A549 (cell line): ENCODE measurements around the gene PNPO. TPM values are rescaled to one million over a fixed set of nuclear protein-coding genes. Genes with fewer than 3 reads are reported as not detected.
"Not testable (repeated sequence)": the region's sequence is repeated elsewhere in the genome, so short reads cannot be mapped to it uniquely, and the experiment has no call there.

Source experiments
- ATAC-seq, 2 experiments: fragments of 200-7000 bp in 1 of 2; fragments of >200 bp in 1 of 2; cut with Nextera tagmentation in 1 of 2; cut with Tn5 transposase in 1 of 2; 3 replicates each; pipeline versions ENCODE4 v1.8.0 to v1.9.1; 2018 to 2020; ENCODE audit warnings: mild to moderate bottlenecking in 1 of 2, moderate library complexity in 1 of 2
- CTCF ChIA-PET: fragments of 300-600 bp; sonication (Branson Sonifier 250); formaldehyde crosslinking; extraction: SDS; loops from one replicate; lab custom pipeline; 2021; ENCODE audit warnings: antibody characterized with exemption, inconsistent platforms; lab: Yijun Ruan, JAX
- POLR2A ChIA-PET: fragments of 350-600 bp; formaldehyde crosslinking; extraction: SDS; loops from one replicate; lab custom pipeline; 2021; ENCODE audit warnings: antibody characterized with exemption, inconsistent platforms; lab: Yijun Ruan, JAX
- DNase-seq, 2 experiments: peaks; one replicate each; pipeline versions ENCODE4 v3.0.0 to v3.0.0-alpha.2; 2011 to 2016; ENCODE audit warnings: low read depth in 1 of 2, low spot score in 1 of 2
- FAIRE-seq: peaks from 2 replicates; lab custom pipeline; 2011; peaks lifted over from hg19 to GRCh38; lab: Jason Lieb, UNC
- H3K27ac ChIP-seq, 2 experiments: fragments of >200 bp; sonication (Bioruptor Twin); formaldehyde crosslinking; 3 replicates each; pipeline ENCODE4 v1.5.1; 2016 to 2017
- H3K4me1 ChIP-seq: fragments of >200 bp; sonication (Bioruptor Twin); formaldehyde crosslinking; 3 replicates; pipeline ENCODE4 v1.6.1; 2016
- H3K4me2 ChIP-seq: fragments of >200 bp; sonication (Bioruptor Twin); formaldehyde crosslinking; 3 replicates; pipeline ENCODE4 v1.6.1; 2016
- H3K4me3 ChIP-seq: fragments of >200 bp; sonication (Bioruptor Twin); formaldehyde crosslinking; 3 replicates; pipeline ENCODE4 v1.5.1; 2016
- H3K9me3 ChIP-seq: fragments of >200 bp; sonication (Bioruptor Twin); formaldehyde crosslinking; 3 replicates; pipeline ENCODE4 v1.6.1; 2016
- ATOH8 ChIP-seq: fragments of 250-450 bp; sonication (Bioruptor Pico); IDR thresholded peaks from 2 replicates; pipeline ENCODE4 v1.5.0; 2020; ENCODE audit warnings: low read depth, mild to moderate bottlenecking, moderate library complexity
- BCL3 ChIP-seq: fragments of >200 bp; sonication (Bioruptor Twin); formaldehyde crosslinking; IDR thresholded peaks from 3 replicates; pipeline ENCODE4 v1.6.1; 2016
- CBX8 ChIP-seq: fragments of 200-600 bp; sonication (generic); IDR thresholded peaks from 2 replicates; pipeline ENCODE4 v1.6.1; 2016
- CEBPB ChIP-seq, 2 experiments: fragments of >200 bp in 1 of 2; sonication (Bioruptor Twin) in 1 of 2; formaldehyde crosslinking in 1 of 2; IDR thresholded peaks; 2 replicates each; pipeline ENCODE4 v1.6.1; 2012 to 2016
- ELK1 ChIP-seq: fragments of 150-350 bp; IDR thresholded peaks from 2 replicates; pipeline ENCODE4 v1.6.1; 2014; ENCODE audit warnings: low read depth, mild to moderate bottlenecking, low read length
- ESRRA ChIP-seq: fragments of 150-350 bp; IDR thresholded peaks from 2 replicates; pipeline ENCODE4 v1.6.1; 2014; ENCODE audit warnings: mild to moderate bottlenecking, low read length, borderline replicate concordance
- FOXS1 ChIP-seq: fragments of 250-450 bp; sonication (Bioruptor Pico); IDR thresholded peaks from 2 replicates; pipeline ENCODE4 v1.5.0; 2020; ENCODE audit warnings: mild to moderate bottlenecking, moderate library complexity
- HOXB5 ChIP-seq: fragments of 250-450 bp; sonication (Bioruptor Pico); IDR thresholded peaks from 2 replicates; pipeline ENCODE4 v1.5.0; 2020; ENCODE audit warnings: mild to moderate bottlenecking, moderate library complexity
- KDM1A ChIP-seq: fragments of 200-600 bp; sonication (generic); IDR thresholded peaks from 2 replicates; pipeline ENCODE4 v1.6.1; 2016; ENCODE audit warnings: low read depth, mild to moderate bottlenecking
- MAZ ChIP-seq: fragments of 150-350 bp; IDR thresholded peaks from 2 replicates; pipeline ENCODE4 v1.6.1; 2014; ENCODE audit warnings: antibody characterized with exemption, low read depth, low read length, borderline replicate concordance
- NFE2L2 ChIP-seq: fragments of 150-350 bp; conservative IDR thresholded peaks from 2 replicates; pipeline ENCODE4 v1.6.1; 2014; ENCODE audit warnings: low read length
- NR3C1 ChIP-seq: fragments of >200 bp; sonication (Bioruptor Twin); formaldehyde crosslinking; IDR thresholded peaks from 3 replicates; pipeline ENCODE4 v1.6.1; 2017
- PBX3 ChIP-seq: IDR thresholded peaks from 2 replicates; pipeline ENCODE4 v1.6.1; 2012
- POLR2AphosphoS2 ChIP-seq: conservative IDR thresholded peaks from 2 replicates; pipeline ENCODE4 v1.6.1; 2012; ENCODE audit warnings: low read length, improper control_type of control experiment, inconsistent platforms
- RCOR1 ChIP-seq: fragments of 150-350 bp; IDR thresholded peaks from 2 replicates; pipeline ENCODE4 v1.6.1; 2014; ENCODE audit warnings: antibody characterized with exemption, low read length, low read depth
- RFX5 ChIP-seq: fragments of 450-650 bp; IDR thresholded peaks from 2 replicates; pipeline ENCODE4 v1.7.1; 2014; ENCODE audit warnings: antibody characterized with exemption, mild to moderate bottlenecking, moderate library complexity
- USF2 ChIP-seq: fragments of 450-650 bp; IDR thresholded peaks from 2 replicates; pipeline ENCODE4 v1.6.1; 2014; ENCODE audit warnings: antibody characterized with exemption
- WGBS: methylation state at CpG from one replicate; pipeline ENCODE4 v1.1.6; 2017; ENCODE audit errors: missing lambda C conversion rate; 5-methylcytosine and 5-hydroxymethylcytosine counted together
- polyA plus RNA-seq, 4 experiments: library from polyadenylated mRNA; depleted of rRNA in 3 of 4; stranded (reverse); fragments of >200 nt; fragmentation: RNase III in 1 of 4; extraction: RNeasy Plus Mini Kit Qiagen cat#74134 plus additional on column Dnase treatment in 1 of 4; gene quantifications; 2 replicates in 3 of 4; 3 replicates in 1 of 4; pipeline ENCODE4 v1.2.3, GENCODE V29; 2011 to 2017

Gene PNPO
- polyA plus RNA-seq, 2 of the 4 experiments (the other 2 are of a cell fraction): 29.5 to 40.8 TPM

- no peak for ATAC-seq
- Histone ChIP-seq H3K4me3 (no peak overlapping the region), H3K4me1 (no peaks in the 10 kb centered on the region), H3K27ac (no peak overlapping the region), H3K9me3 (no peaks in the 10 kb centered on the region), H3K4me2 (no peak overlapping the region)
- CTCF ChIA-PET: interaction anchor here (1.3 to 38.7 kb wide), 9 partner anchors 10 to 140 kb away, joined by 3 to 1426 read pairs (median 8); partner anchors contain the start of genes CDK5RAP3, PNPO and PRR15L
- FAIRE-seq: no peak
- TF ChIP-seq NR3C1 (no peak), RCOR1 (no peak)
- 89% methylated on average over 11 of the region's 11 CpGs for WGBS
- no peak for DNase-seq
- POLR2A ChIA-PET: no interaction called here
Observed at GRCh38 chr17:47983492-47984223, 42.3 kb downstream of the PNPO start.

GRCh38 chr17:47986520-47986919 is 45.1 kb downstream of the PNPO start:
- ATAC-seq (no peak), FAIRE-seq (no peak)
- CTCF ChIA-PET: interaction anchor here (0.8 to 38.7 kb wide), 9 partner anchors 9 to 144 kb away, joined by 3 to 1426 read pairs (median 4); partner anchors contain the start of genes CDK5RAP3, PNPO and PRR15L

GRCh38 chr17:47987240-47987835 is 46.0 kb downstream of the PNPO start:
- Histone ChIP-seq H3K9me3 (no peaks in the 10 kb centered on the region), H3K4me2 (no peak overlapping the region), H3K27ac (no peak overlapping the region)
- WGBS: 80% methylated on average over 17 of the region's 17 CpGs
- peak in 1 of 2 experiments; percentile 12; a peak in 3 of 6 replicates for ATAC-seq
- CTCF ChIA-PET: interaction anchor here (1.1 to 38.7 kb wide), 5 partner anchors 11 to 136 kb away, joined by 3 to 1426 read pairs (median 174); partner anchors contain the start of genes CDK5RAP3, PNPO and PRR15L
- no peak for FAIRE-seq
- POLR2A ChIA-PET: interaction anchor here (1.0 kb wide), 1 partner anchor 9 kb away, joined by 3 read pairs; no protein-coding TSS in a partner anchor
- TF ChIP-seq USF2 (no peak), CBX8 (no peak), POLR2AphosphoS2 (no peak), RFX5 (no peak), KDM1A (no peak), HOXB5 (CRISPR knock-in tag) (no peak), NFE2L2 (no peak), BCL3 (no peak), PBX3 (no peak), RCOR1 (no peak), ATOH8 (no peak), MAZ (no peak), NR3C1 (no peak), CEBPB (IDR thresholded peaks at IDR 0.05) (no peak), FOXS1 (CRISPR knock-in tag) (no peak), ELK1 (no peak)
- TF ChIP-seq, all 56 proteins: peak for 0
- Histone ChIP-seq H3K4me1 (no peaks in the 10 kb centered on the region), H3K4me3 (no peak overlapping the region)
- no peak for DNase-seq

More at GRCh38 chr17:47986520-47986919, 45.1 kb downstream of the PNPO start:
- H3K27ac ChIP-seq: no peak overlapping the region
- no peak overlapping the region for H3K4me2 ChIP-seq
- H3K9me3 ChIP-seq: no peaks in the 10 kb centered on the region
- TF ChIP-seq ESRRA (no peak), USF2 (no peak)
- DNase-seq: no peak
- no peak overlapping the region for H3K4me3 ChIP-seq
- POLR2A ChIA-PET: interaction anchor here (1.0 kb wide), 1 partner anchor 8 kb away, joined by 3 read pairs; no protein-coding TSS in a partner anchor
- no peaks in the 10 kb centered on the region for H3K4me1 ChIP-seq
- 81% methylated on average over 5 of the region's 5 CpGs for WGBS

- FAIRE-seq, H3K4me2 ChIP-seq, H3K4me3 ChIP-seq, POLR2A ChIA-PET, H3K4me1 ChIP-seq, DNase-seq, H3K9me3 ChIP-seq, ATAC-seq, H3K27ac ChIP-seq: not testable (repeated sequence)
- CTCF ChIA-PET: interaction anchor here (0.8 to 38.7 kb wide), 5 partner anchors 12 to 58 kb away, joined by 3 to 1426 read pairs (median 174); partner anchors contain the start of genes PNPO and PRR15L
- 92% methylated on average over 1 of the region's 1 CpG for WGBS
Observed at GRCh38 chr17:47988445-47988844, 47.1 kb downstream of the PNPO start.
